HepG2 (cell line): ENCODE results near the gene SOX12. TPM values are rescaled to one million over a fixed set of nuclear protein-coding genes. Genes with fewer than 3 reads are reported as not detected.

Experiments
- ATAC-seq: fragments of 200-7000 bp; cut with Tn5 transposase; 3 replicates; pipeline ENCODE4 v1.9.1; 2020; ENCODE audit warnings: mild to moderate bottlenecking, moderate library complexity
- BruUV-seq: library from RNA; stranded (reverse); fragments of 400-500 nt; replicated peaks from 2 replicates; lab custom pipeline; 2021; lab: Mats Ljungman, UMichigan
- CTCF ChIA-PET: fragments of 300-600 bp; formaldehyde crosslinking; extraction: SDS; loops from one replicate; lab custom pipeline; 2021; ENCODE audit warnings: low total read pairs, inconsistent platforms, low intra/inter-chr PET ratio; lab: Yijun Ruan, JAX
- POLR2A ChIA-PET: fragments of 350-600 bp; sonication (Branson Sonifier 250); formaldehyde crosslinking; loops from one replicate; lab custom pipeline; 2020; ENCODE audit warnings: antibody characterized with exemption, inconsistent platforms; lab: Yijun Ruan, JAX
- DNase-seq: peaks from one replicate; pipeline ENCODE4 v3.0.0-alpha.2; 2015; ENCODE audit warnings: low spot score
- FAIRE-seq: peaks from 3 replicates; lab custom pipeline; 2011; peaks lifted over from hg19 to GRCh38; lab: Jason Lieb, UNC
- H2AFZ ChIP-seq: one replicate; pipeline ENCODE4 v1.6.1; 2011; ENCODE audit warnings: low read length, inconsistent platforms
- H3K27ac ChIP-seq: fragments of 300-600 bp; 3 replicates; pipeline ENCODE4 v1.8.0; 2011; ENCODE audit warnings: mixed run types, mild to moderate bottlenecking, mixed read lengths, low read length, inconsistent platforms; ENCODE audit not compliant: insufficient read depth; ENCODE audit errors: extremely low read length
- H3K27me3 ChIP-seq, 2 experiments: fragments of 200-600 bp in 1 of 2; 2 replicates in 1 of 2; 3 replicates in 1 of 2; pipeline versions ENCODE4 v1.6.0 to v1.8.0; 2011; ENCODE audit warnings: low read length in 2 of 2, mild to moderate bottlenecking in 2 of 2, moderate library complexity in 2 of 2, inconsistent platforms in 1 of 2; ENCODE audit not compliant: insufficient read depth in 2 of 2, control insufficient read depth in 1 of 2
- H3K36me3 ChIP-seq, 2 experiments: fragments of 200-600 bp in 1 of 2; replicated peaks in 1 of 2; 2 replicates in 1 of 2; 3 replicates in 1 of 2; pipeline versions ENCODE4 v1.5.1 to v1.8.0; 2011; ENCODE audit warnings: low read length in 2 of 2, inconsistent platforms in 1 of 2; ENCODE audit not compliant: insufficient read depth in 2 of 2, control insufficient read depth in 1 of 2
- H3K4me1 ChIP-seq: 2 replicates; pipeline ENCODE4 v1.5.1; 2012; ENCODE audit warnings: low read length, inconsistent platforms; ENCODE audit not compliant: insufficient read depth
- H3K4me2 ChIP-seq: 2 replicates; pipeline ENCODE4 v1.6.0; 2011; ENCODE audit warnings: low read depth, low read length, inconsistent platforms
- H3K4me3 ChIP-seq, 3 experiments: fragments of 200-600 bp in 1 of 3; sonication (generic), shearing (Covaris generic) in 1 of 3; replicated peaks in 1 of 3; 2 replicates each; pipeline ENCODE4 v1.5.1; 2011 to 2016; ENCODE audit warnings: low read length in 3 of 3, inconsistent platforms in 2 of 3, low read depth in 2 of 3, mild to moderate bottlenecking in 2 of 3, control low read depth in 1 of 3, mixed read lengths in 1 of 3; ENCODE audit not compliant: insufficient read depth in 1 of 3
- H3K79me2 ChIP-seq: one replicate; pipeline ENCODE4 v1.6.1; 2011; ENCODE audit warnings: low read length, inconsistent platforms; ENCODE audit not compliant: insufficient read depth
- H3K9ac ChIP-seq: 2 replicates; pipeline ENCODE4 v1.6.0; 2011; ENCODE audit warnings: mild to moderate bottlenecking, low read depth, low read length, inconsistent platforms; ENCODE audit not compliant: insufficient read depth
- H3K9me3 ChIP-seq: 2 replicates; pipeline ENCODE4 v1.5.1; 2012; ENCODE audit warnings: mild to moderate bottlenecking, low read length
- H4K20me1 ChIP-seq: 2 replicates; pipeline ENCODE4 v1.6.0; 2011; ENCODE audit warnings: inconsistent platforms, mild to moderate bottlenecking, low read length, moderate library complexity; ENCODE audit not compliant: insufficient read depth
- EED ChIP-seq: sonication (generic); formaldehyde crosslinking; IDR thresholded peaks from 2 replicates; pipeline ENCODE4 v1.5.0; 2020; ENCODE audit warnings: mild to moderate bottlenecking, missing genetic modification reagents
- TEAD3 ChIP-seq: optimal IDR thresholded peaks from 2 replicates; pipeline ENCODE3; 2016; ENCODE audit warnings: borderline replicate concordance
- ZNF142 ChIP-seq: sonication (generic); formaldehyde crosslinking; IDR thresholded peaks from 2 replicates; pipeline ENCODE4 v1.4.0; 2020; ENCODE audit warnings: missing genetic modification reagents
- WGBS: methylation state at CpG from one replicate; pipeline ENCODE4 v1.1.6; 2017; ENCODE audit warnings: low lambda C conversion rate; 5-methylcytosine and 5-hydroxymethylcytosine counted together
- in situ Hi-C: cut with HindIII; loops from 2 replicates; pipeline ENCODE4 v1.10.0; 2017; ENCODE audit warnings: low pct_unique_long_range_greater_than_20kb; ENCODE audit not compliant: extremely low pct_ligation_motif_present
- intact Hi-C: fragments of 100-400 bp; cut with micrococcal nuclease; formaldehyde crosslinking; loops from one replicate; pipeline ENCODE4 v1.10.0; 2022; ENCODE audit not compliant: unreplicated experiment
- polyA plus RNA-seq, 8 experiments: library from polyadenylated mRNA; depleted of rRNA in 3 of 8; stranded (reverse) in 7 of 8; unstranded in 1 of 8; fragments of >200 nt; fragmentation: Illumina TruSeq in 4 of 8; extraction: Trizol in 4 of 8; gene quantifications; 2 replicates each; pipeline versions ENCODE4 v1.2.1 to v1.2.3, GENCODE V29; 2011 to 2016; ENCODE audit warnings: low read depth in 4 of 8, missing spikeins in 1 of 8, mixed read lengths in 1 of 8; ENCODE audit not compliant: insufficient read depth in 1 of 8
- total RNA-seq, 5 experiments: library from RNA; depleted of rRNA; stranded (reverse); fragments of >200 nt; fragmentation: Illumina TruSeq; extraction: Trizol; gene quantifications; 2 replicates each; pipeline ENCODE4 v1.2.3, GENCODE V29; 2016; ENCODE audit warnings: low read depth in 1 of 5

SOX12 gene
- total and polyA plus RNA-seq, 2 of the 13 experiments (the other 11 are each of a cell fraction or from before 2014, with no cell fraction given), result 10.0 to 18.7 TPM

- Histone ChIP-seq H3K9me3 (no peaks in the 10 kb centered on the region), H3K79me2 (no peaks in the 10 kb centered on the region), H4K20me1 (no peaks in the 10 kb centered on the region), H3K9ac (no peak overlapping the region), H3K27me3 (no peaks in the 10 kb centered on the region), H2AFZ (no peak overlapping the region), H3K36me3 (no peaks in the 10 kb centered on the region), H3K4me2 (no peak overlapping the region), H3K4me3 (no peak overlapping the region), H3K27ac (no peak overlapping the region), H3K4me1 (peaks cover 92% of the 10 kb centered on the region)
- DNase-seq (no peak), FAIRE-seq (no peak), ATAC-seq (no peak)
- 86% methylated on average over 13 of the region's 13 CpGs for WGBS
- intact Hi-C loops, result no loop called here
- no TSS peak for BruUV-seq
- in situ Hi-C loops, result no loop called here
- CTCF ChIA-PET, result no interaction called here
- TF ChIP-seq TEAD3 (peak; percentile 10), EED (CRISPR knock-in tag) (0 out of 2 replicates have a peak, but pooled peaks have one; percentile 27), ZNF142 (no peak)
- POLR2A ChIA-PET, result interaction anchor here (0.9 to 25.4 kb wide), 6 partner anchors 12 to 65 kb away, joined by 3 to 1587 read pairs (median 6); partner anchors contain the start of genes RBCK1 and TRIB3
These were observed 41.5 kb downstream of the SOX12 start for GRCh38 chr20:366719-367485.
